ENCODE measurements around the gene DCTPP1.

Gene DCTPP1

GRCh38 chr16:30447512-30448226, 17.8 kb upstream of the DCTPP1 start:
- DNase-seq (ENCODE audit: low spot score): no peak

- DNase-seq (ENCODE audit: low spot score): no peak
These were observed 16.4 kb upstream of the DCTPP1 start for GRCh38 chr16:30446203-30446595.

- DNase-seq (ENCODE audit: low spot score): peak; percentile 93
These were observed 15.8 kb upstream of the DCTPP1 start, which contains the start of gene SEPHS2 for GRCh38 chr16:30445408-30446202. TSS of gene SEPHS2 (minus strand) at chr16:30445874. CDS start at chr16:30445727, 147 bp downstream.

- DNase-seq (ENCODE audit: low spot score): no peak
These were observed 15.2 kb upstream of the DCTPP1 start for GRCh38 chr16:30445149-30445407.

GRCh38 chr16:30444231-30445148, 14.7 kb upstream of the DCTPP1 start:
- DNase-seq (ENCODE audit: low spot score): no peak

GRCh38 chr16:30443631-30444030, 13.8 kb upstream of the DCTPP1 start:
- no peak for DNase-seq (ENCODE audit: low spot score)

- DNase-seq (ENCODE audit: low spot score): no peak
These were observed 10.0 kb upstream of the DCTPP1 start for GRCh38 chr16:30439720-30440348.

GRCh38 chr16:30438835-30439234, 9.0 kb upstream of the DCTPP1 start:
- no peak for DNase-seq (ENCODE audit: low spot score)

- DNase-seq (ENCODE audit: low spot score): no peak
These were observed 7.7 kb upstream of the DCTPP1 start for GRCh38 chr16:30437511-30438046.

GRCh38 chr16:30434852-30435251, 5.0 kb upstream of the DCTPP1 start:
- DNase-seq (ENCODE audit: low spot score): no peak

- DNase-seq (ENCODE audit: low spot score): no peak
These were observed 669 bp upstream of the DCTPP1 start for GRCh38 chr16:30430428-30430970.

GRCh38 chr16:30429418-30429677, 482 bp downstream of the DCTPP1 start:
- DNase-seq (ENCODE audit: low spot score): no peak

GRCh38 chr16:30428055-30428454, 1.8 kb downstream of the DCTPP1 start:
- no peak for DNase-seq (ENCODE audit: low spot score)

GRCh38 chr16:30421010-30421409, 8.8 kb downstream of the DCTPP1 start:
- DNase-seq (ENCODE audit: low spot score): no peak

GRCh38 chr16:30418350-30419181, 11.3 kb downstream of the DCTPP1 start:
- DNase-seq (ENCODE audit: low spot score): no peak

- DNase-seq (ENCODE audit: low spot score): peak; percentile 79
These were observed 12.1 kb downstream of the DCTPP1 start for GRCh38 chr16:30417529-30418349.

- DNase-seq (ENCODE audit: low spot score): no peak
These were observed 13.0 kb downstream of the DCTPP1 start for GRCh38 chr16:30416624-30417528.

GRCh38 chr16:30416047-30416603, 13.7 kb downstream of the DCTPP1 start:
- no peak for DNase-seq (ENCODE audit: low spot score)

GRCh38 chr16:30414159-30414558, 15.7 kb downstream of the DCTPP1 start:
- DNase-seq (ENCODE audit: low spot score): no peak
